Dermis blood vessel endothelial cell (primary cell): ENCODE results near the gene PPP2R1B. TPM values are rescaled to one million over a fixed set of nuclear protein-coding genes. Genes with fewer than 3 reads are reported as not detected.

ENCODE experiments used
- DNase-seq: peaks from one replicate; pipeline ENCODE4 v3.0.0; 2010
- total RNA-seq: library from RNA; depleted of rRNA; stranded (reverse); fragments of >200 nt; gene quantifications from 2 replicates; pipeline ENCODE4 v1.2.3, GENCODE V29; 2014

PPP2R1B gene
- total RNA-seq, 1 donor from 2014 or later, result 72.7 TPM

GRCh38 chr11:111745719-111746504 is 20.3 kb downstream of the PPP2R1B start:
- DNase-seq, result no peak

GRCh38 chr11:111743700-111744099 is 22.5 kb downstream of the PPP2R1B start:
- no peak for DNase-seq

- no peak for DNase-seq
Observed at GRCh38 chr11:111741751-111742150, 24.4 kb downstream of the PPP2R1B start.

- no peak for DNase-seq
Observed at GRCh38 chr11:111739299-111739698, 26.9 kb downstream of the PPP2R1B start.

- DNase-seq, result peak; percentile 84
Observed at GRCh38 chr11:111737444-111738210, 28.6 kb downstream of the PPP2R1B start.

- no peak for DNase-seq
Observed at GRCh38 chr11:111736621-111737443, 29.4 kb downstream of the PPP2R1B start.

GRCh38 chr11:111736181-111736590 is 30.0 kb downstream of the PPP2R1B start:
- DNase-seq, result no peak

GRCh38 chr11:111735262-111736116 is 30.7 kb downstream of the PPP2R1B start:
- peak; percentile 99 for DNase-seq

- DNase-seq, result no peak
Observed at GRCh38 chr11:111734954-111735261, 31.3 kb downstream of the PPP2R1B start.

GRCh38 chr11:111734101-111734953 is 31.9 kb downstream of the PPP2R1B start:
- DNase-seq, result peak; percentile 49

- peak; percentile 26 for DNase-seq
Observed at GRCh38 chr11:111733611-111734088, 32.5 kb downstream of the PPP2R1B start.

- peak; percentile 92 for DNase-seq
Observed at GRCh38 chr11:111733016-111733415, 33.2 kb downstream of the PPP2R1B start.

- DNase-seq, result no peak
Observed at GRCh38 chr11:111731821-111732220, 34.4 kb downstream of the PPP2R1B start.

GRCh38 chr11:111730871-111731591 is 35.2 kb downstream of the PPP2R1B start:
- DNase-seq, result no peak

GRCh38 chr11:111729831-111730311 is 36.3 kb downstream of the PPP2R1B start:
- peak; percentile 40 for DNase-seq

GRCh38 chr11:111729071-111729830 is 36.9 kb downstream of the PPP2R1B start:
- peak; percentile 44 for DNase-seq

- no peak for DNase-seq
Observed at GRCh38 chr11:111727431-111727830, 38.8 kb downstream of the PPP2R1B start.

- DNase-seq, result no peak
Observed at GRCh38 chr11:111726301-111726713, 39.9 kb downstream of the PPP2R1B start.

- DNase-seq, result no peak
Observed at GRCh38 chr11:111725621-111726020, 40.6 kb downstream of the PPP2R1B start.
